ENCODE measurements around the gene AQP5. TPM values are rescaled to one million over a fixed set of nuclear protein-coding genes. Genes with fewer than 3 reads are reported as not detected.

The AQP5 gene
- total and polyA plus RNA-seq, 5 donors = 2.0 to 7.0 (median 3.3) TPM

GRCh38 chr12:49967042-49967776, 5.5 kb downstream of the AQP5 start:
- intact Hi-C loops (cut with DNase I) = loop anchor here in 3 of 4 donors (5.0 to 10.0 kb wide), 6 partner anchors 90 to 208 kb away; partner anchors contain the start of gene ASIC1 (in 1 of the 3)
- H3K27ac ChIP-seq (ENCODE audit: low read length) = no peak overlapping the region
- DNase-seq = peak; percentile 94 to 97 (median 96)
- peak; percentile 79 to 81 for ATAC-seq
- H3K4me1 ChIP-seq (ENCODE audit: control insufficient read depth, insufficient read depth, low read length) = no peaks in the 10 kb centered on the region
- H3K9me3 ChIP-seq (ENCODE audit: control insufficient read depth, low read length) = no peaks in the 10 kb centered on the region
- 2% methylated on average over 40 of the region's 40 CpGs for WGBS
- peak overlapping the region; percentile 4 for H3K4me3 ChIP-seq (ENCODE audit: low read length)
- H3K27me3 ChIP-seq (ENCODE audit: control insufficient read depth, insufficient read depth) = no peaks in the 10 kb centered on the region

GRCh38 chr12:49967777-49968250, 6.1 kb downstream of the AQP5 start:
- DNase-seq = no peak
- intact Hi-C loops (cut with DNase I) = loop anchor here in 3 of 4 donors (2.0 to 10.0 kb wide), 7 partner anchors 89 to 207 kb away; partner anchors contain the start of gene ASIC1 (in 2 of the 3)
- Histone ChIP-seq H3K4me3 (ENCODE audit: low read length) (no peak overlapping the region), H3K9me3 (ENCODE audit: control insufficient read depth, low read length) (no peaks in the 10 kb centered on the region), H3K27ac (ENCODE audit: low read length) (no peak overlapping the region), H3K27me3 (ENCODE audit: control insufficient read depth, insufficient read depth) (no peaks in the 10 kb centered on the region), H3K4me1 (ENCODE audit: control insufficient read depth, insufficient read depth, low read length) (no peaks in the 10 kb centered on the region)
- WGBS = 35% methylated on average over 15 of the region's 15 CpGs
- no peak for ATAC-seq

DNA sequence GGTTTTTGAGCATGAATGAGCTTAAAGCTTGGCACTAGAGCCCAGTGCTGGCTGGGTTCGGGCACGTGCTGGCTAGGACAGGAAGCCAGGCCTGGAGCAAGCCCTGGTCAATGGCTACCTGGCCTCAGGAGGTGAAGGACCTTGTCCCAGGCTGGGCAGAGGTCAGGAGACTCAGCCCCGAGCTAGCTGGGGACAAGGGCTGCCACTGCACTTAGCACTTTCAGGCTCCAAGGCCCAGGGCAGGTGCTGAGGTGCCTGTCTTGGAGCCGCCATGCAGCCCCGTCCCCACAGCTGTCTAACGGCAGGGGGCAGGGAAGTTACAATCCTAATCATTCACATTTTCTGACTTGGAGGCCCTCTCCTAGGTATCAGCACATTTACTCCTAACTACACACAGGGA, 6.8 kb downstream of the AQP5 start:
- Histone ChIP-seq H3K27ac (ENCODE audit: low read length) (no peak overlapping the region), H3K4me1 (ENCODE audit: control insufficient read depth, insufficient read depth, low read length) (no peaks in the 10 kb centered on the region), H3K4me3 (ENCODE audit: low read length) (no peak overlapping the region), H3K27me3 (ENCODE audit: control insufficient read depth, insufficient read depth) (no peaks in the 10 kb centered on the region), H3K9me3 (ENCODE audit: control insufficient read depth, low read length) (no peaks in the 10 kb centered on the region)
- DNase-seq = no peak
- WGBS = 81% methylated on average over 6 of the region's 6 CpGs
- no peak for ATAC-seq
- intact Hi-C loops (cut with DNase I) = loop anchor here in 3 of 4 donors (2.0 to 10.0 kb wide), 7 partner anchors 88 to 206 kb away; partner anchors contain the start of gene ASIC1 (in 2 of the 3)

DNA sequence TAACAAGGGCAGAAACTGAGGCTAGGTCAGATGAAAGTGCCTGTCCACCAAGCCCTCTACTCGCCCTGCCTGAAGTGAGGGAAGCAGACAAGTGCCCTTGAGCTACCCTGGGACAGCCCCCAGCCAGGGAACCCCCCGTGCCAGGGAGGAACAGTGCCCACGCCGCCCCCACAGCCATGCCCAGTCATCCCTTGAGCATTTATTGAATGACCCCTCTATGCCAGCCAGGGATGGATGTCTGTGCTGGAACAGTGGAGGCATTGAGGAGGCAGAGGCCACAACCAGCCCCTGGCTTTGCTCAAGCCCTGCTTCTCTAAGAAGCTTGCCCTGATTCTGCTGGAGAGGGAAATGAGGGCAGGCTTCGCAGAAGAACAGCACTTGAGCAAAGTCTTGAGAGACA, 7.4 kb downstream of the AQP5 start:
- intact Hi-C loops (cut with DNase I) = loop anchor here in 3 of 4 donors (2.0 to 10.0 kb wide), 7 partner anchors 88 to 206 kb away; partner anchors contain the start of gene ASIC1 (in 2 of the 3)
- WGBS = 78% methylated on average over 5 of the region's 5 CpGs
- DNase-seq (no peak), ATAC-seq (no peak)
- H3K27me3 ChIP-seq (ENCODE audit: control insufficient read depth, insufficient read depth) = no peaks in the 10 kb centered on the region
- no peak overlapping the region for H3K27ac ChIP-seq (ENCODE audit: low read length)
- H3K4me1 ChIP-seq (ENCODE audit: control insufficient read depth, insufficient read depth, low read length) = no peaks in the 10 kb centered on the region
- no peaks in the 10 kb centered on the region for H3K9me3 ChIP-seq (ENCODE audit: control insufficient read depth, low read length)
- no peak overlapping the region for H3K4me3 ChIP-seq (ENCODE audit: low read length)

DNA sequence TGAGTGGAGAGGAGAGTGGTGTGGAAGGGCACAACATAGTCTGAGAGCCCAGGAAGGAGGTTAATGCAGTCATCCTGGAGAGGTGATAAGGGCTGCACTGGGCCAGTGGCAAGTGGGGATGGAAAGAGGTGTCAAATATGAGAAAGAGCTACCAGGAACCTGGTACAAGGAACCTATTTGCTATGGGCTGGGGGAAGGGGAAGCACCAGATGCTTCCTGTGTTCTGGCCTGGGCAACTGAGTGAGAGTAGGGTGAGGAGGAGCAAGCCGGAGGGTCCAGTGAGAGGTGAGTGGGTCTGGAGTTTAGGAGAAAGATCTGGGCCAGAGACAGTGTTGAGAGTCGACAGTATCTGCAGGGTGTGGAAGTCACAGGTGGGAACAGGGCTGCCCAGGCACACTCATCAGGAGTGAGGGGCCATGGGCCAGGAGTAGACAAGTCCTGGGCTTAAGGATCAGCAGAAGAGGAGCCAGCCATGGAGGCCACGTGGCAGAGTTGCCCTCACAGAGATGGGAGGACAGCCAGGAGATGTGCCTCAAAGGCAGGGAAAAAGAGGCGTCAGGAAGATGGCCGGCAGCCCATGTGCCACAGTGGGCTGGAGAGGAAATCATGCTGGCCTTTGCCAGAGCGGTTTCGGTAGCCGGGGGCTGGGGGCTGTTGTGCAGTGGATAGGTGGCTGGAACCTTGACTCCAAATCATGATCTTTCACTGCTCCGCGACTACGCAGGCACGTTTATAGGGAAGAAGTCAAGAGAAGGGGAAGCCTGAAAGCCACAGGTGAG, 8.2 kb downstream of the AQP5 start:
- no peak for DNase-seq
- Histone ChIP-seq H3K27me3 (ENCODE audit: control insufficient read depth, insufficient read depth) (no peaks in the 10 kb centered on the region), H3K27ac (ENCODE audit: low read length) (no peak overlapping the region), H3K4me3 (ENCODE audit: low read length) (no peak overlapping the region), H3K9me3 (ENCODE audit: control insufficient read depth, low read length) (no peaks in the 10 kb centered on the region), H3K4me1 (ENCODE audit: control insufficient read depth, insufficient read depth, low read length) (no peaks in the 10 kb centered on the region)
- ATAC-seq = no peak
- intact Hi-C loops (cut with DNase I) = loop anchor here (2.0 to 10.0 kb wide), 8 partner anchors 82 to 205 kb away; partner anchors contain the start of gene ASIC1 (in 2 of the 4)
- WGBS = 75% methylated on average over 12 of the region's 12 CpGs

- Histone ChIP-seq H3K9me3 (ENCODE audit: control insufficient read depth, low read length) (no peaks in the 10 kb centered on the region), H3K27ac (ENCODE audit: low read length) (no peak overlapping the region), H3K27me3 (ENCODE audit: control insufficient read depth, insufficient read depth) (no peaks in the 10 kb centered on the region), H3K4me1 (ENCODE audit: control insufficient read depth, insufficient read depth, low read length) (no peaks in the 10 kb centered on the region), H3K4me3 (ENCODE audit: low read length) (no peak overlapping the region)
- ATAC-seq (no peak), DNase-seq (no peak)
- intact Hi-C loops (cut with DNase I) = loop anchor here in 2 of 4 donors (5.0 kb wide), 1 partner anchor 82 kb away; no protein-coding TSS in a partner anchor
- 66% methylated on average over 10 of the region's 10 CpGs for WGBS
Measured at GRCh38 chr12:49970658-49971057, 9.0 kb downstream of the AQP5 start.

GRCh38 chr12:49971141-49971540, 9.5 kb downstream of the AQP5 start:
- ATAC-seq = no peak
- no peak for DNase-seq
- no peak overlapping the region for H3K4me3 ChIP-seq (ENCODE audit: low read length)
- no peaks in the 10 kb centered on the region for H3K27me3 ChIP-seq (ENCODE audit: control insufficient read depth, insufficient read depth)
- no peaks in the 10 kb centered on the region for H3K9me3 ChIP-seq (ENCODE audit: control insufficient read depth, low read length)
- no peak overlapping the region for H3K27ac ChIP-seq (ENCODE audit: low read length)
- intact Hi-C loops (cut with DNase I) = loop anchor here in 2 of 4 donors (5.0 kb wide), 1 partner anchor 81 kb away; no protein-coding TSS in a partner anchor
- WGBS = 84% methylated on average over 6 of the region's 6 CpGs
- no peaks in the 10 kb centered on the region for H3K4me1 ChIP-seq (ENCODE audit: control insufficient read depth, insufficient read depth, low read length)

DNA sequence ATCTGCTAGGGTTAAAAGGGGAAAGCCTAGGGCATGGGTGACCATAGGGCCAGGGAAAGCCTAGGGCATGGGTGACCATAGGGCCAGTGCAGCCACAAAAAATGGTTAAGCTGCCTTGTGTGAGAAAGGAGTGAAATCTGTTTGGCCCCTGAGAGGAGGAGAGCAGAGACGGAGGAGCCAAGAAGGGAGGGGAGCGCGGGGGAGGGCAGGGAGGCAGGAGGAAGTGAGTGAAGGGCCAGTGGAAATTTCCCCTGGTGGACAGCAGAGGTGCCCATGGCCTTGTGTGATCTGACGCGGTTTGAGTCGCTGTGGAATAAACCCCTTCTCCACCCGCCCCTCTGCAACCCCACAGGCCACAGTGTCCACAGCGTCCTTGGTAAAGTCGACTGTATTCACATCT, 10.5 kb downstream of the AQP5 start:
- ATAC-seq (no peak), DNase-seq (peak in 1 of 3 donors; percentile 55)
- WGBS = 64% methylated on average over 9 of the region's 9 CpGs
- intact Hi-C loops (cut with DNase I) = loop anchor here in 2 of 4 donors (5.0 kb wide), 1 partner anchor 80 kb away; no protein-coding TSS in a partner anchor
- no peaks in the 10 kb centered on the region for H3K27me3 ChIP-seq (ENCODE audit: control insufficient read depth, insufficient read depth)
- no peaks in the 10 kb centered on the region for H3K9me3 ChIP-seq (ENCODE audit: control insufficient read depth, low read length)
- H3K4me1 ChIP-seq (ENCODE audit: control insufficient read depth, insufficient read depth, low read length) = no peaks in the 10 kb centered on the region
- no peak overlapping the region for H3K27ac ChIP-seq (ENCODE audit: low read length)
- H3K4me3 ChIP-seq (ENCODE audit: low read length) = no peak overlapping the region

- no peaks in the 10 kb centered on the region for H3K4me1 ChIP-seq (ENCODE audit: control insufficient read depth, insufficient read depth, low read length)
- H3K27ac ChIP-seq (ENCODE audit: low read length) = no peak within 1 kb of the TSS
- intact Hi-C loops (cut with DNase I) = loop anchor here in 2 of 4 donors (5.0 kb wide), 1 partner anchor 80 kb away; no protein-coding TSS in a partner anchor
- no peaks in the 10 kb centered on the region for H3K9me3 ChIP-seq (ENCODE audit: control insufficient read depth, low read length)
- H3K27me3 ChIP-seq (ENCODE audit: control insufficient read depth, insufficient read depth) = no peaks in the 10 kb centered on the region
- 81% methylated on average over 18 of the region's 18 CpGs for WGBS
- DNase-seq = peak in 1 of 3 donors; percentile 54
- peak in 1 of 2 donors; percentile 4 for ATAC-seq
- no peak within 1 kb of the TSS for H3K4me3 ChIP-seq (ENCODE audit: low read length)
Measured at GRCh38 chr12:49972641-49973360, 11.1 kb downstream of the AQP5 start, which contains the start of gene AQP6. TSS of gene AQP6 (plus strand) at chr12:49972947. CDS start at chr12:49973174, 227 bp downstream.

DNA sequence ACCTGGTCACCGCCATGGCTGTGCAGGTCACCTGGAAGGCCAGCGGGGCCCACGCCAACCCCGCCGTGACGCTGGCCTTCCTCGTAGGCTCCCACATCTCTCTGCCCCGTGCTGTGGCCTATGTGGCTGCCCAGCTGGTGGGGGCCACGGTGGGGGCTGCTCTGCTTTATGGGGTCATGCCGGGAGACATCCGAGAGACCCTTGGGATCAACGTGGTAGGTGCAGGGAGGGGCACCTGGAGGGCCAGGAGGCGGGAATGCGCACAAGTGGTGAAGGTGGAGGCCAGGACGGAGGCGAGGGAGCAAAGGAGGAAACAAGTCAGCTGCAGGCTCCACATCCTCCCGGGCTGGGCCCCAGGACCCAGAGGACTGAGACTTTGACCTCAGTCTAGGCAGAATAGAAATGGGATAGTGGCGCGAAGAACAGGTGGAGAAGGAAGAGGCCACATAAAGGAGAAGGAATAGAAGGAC, 11.7 kb downstream of the AQP5 start:
- DNase-seq (no peak), ATAC-seq (no peak)
- no peak overlapping the region for H3K4me3 ChIP-seq (ENCODE audit: low read length)
- intact Hi-C loops (cut with DNase I) = loop anchor here in 2 of 4 donors (5.0 kb wide), 1 partner anchor 79 kb away; no protein-coding TSS in a partner anchor
- no peaks in the 10 kb centered on the region for H3K4me1 ChIP-seq (ENCODE audit: control insufficient read depth, insufficient read depth, low read length)
- no peaks in the 10 kb centered on the region for H3K9me3 ChIP-seq (ENCODE audit: control insufficient read depth, low read length)
- no peaks in the 10 kb centered on the region for H3K27me3 ChIP-seq (ENCODE audit: control insufficient read depth, insufficient read depth)
- no peak overlapping the region for H3K27ac ChIP-seq (ENCODE audit: low read length)
- 84% methylated on average over 19 of the region's 19 CpGs for WGBS

All from right cardiac atrium (tissue), 5 donors.